Ovary (tissue), 3 donors: ENCODE data around the gene THAP2.

ENCODE experiments used
- CTCF ChIP-seq, 3 donors: fragments of 450-650 bp in 2 of 3; fragments of 200-600 bp in 1 of 3; IDR thresholded peaks; one replicate each; pipeline versions ENCODE4 v1.5.1 to v1.8.0; 2016 to 2022; ENCODE audit warnings: antibody characterized with exemption in 3 of 3, mild to moderate bottlenecking in 1 of 3
- POLR2A ChIP-seq: fragments of 450-650 bp; IDR thresholded peaks from one replicate; pipeline ENCODE4 v1.6.1; 2017; ENCODE audit warnings: antibody characterized with exemption, mild to moderate bottlenecking, moderate library complexity
- donor health status: DM: no; HTN: no; CAD: no.

GRCh38 chr12:71653137-71653536 is 11.0 kb upstream of the THAP2 start:
- TF ChIP-seq CTCF (IDR thresholded peaks at IDR 0.05), result no peak
- no peak for TF ChIP-seq POLR2A
